Measurements from ENCODE around the gene DYSF. TPM values are rescaled to one million over a fixed set of nuclear protein-coding genes. Genes with fewer than 3 reads are reported as not detected.

DYSF gene
- total and polyA plus RNA-seq, 2 donors from 2014 or later: 11.3 to 19.8 TPM

GRCh38 chr2:71567625-71568024 lies 114.3 kb downstream of the DYSF start:
- Histone ChIP-seq H3K9me3 (ENCODE audit: control insufficient read depth in 2 of 3, insufficient read depth in 1 of 3, low read length in 3 of 3) (no peaks in the 10 kb centered on the region), H3K27me3 (ENCODE audit: control insufficient read depth, insufficient read depth, low read length) (no peaks in the 10 kb centered on the region), H3K4me1 (ENCODE audit: control insufficient read depth in 2 of 3, insufficient read depth in 2 of 3, low read depth in 1 of 3, low read length in 3 of 3) (no peaks in the 10 kb centered on the region), H3K4me3 (ENCODE audit: low read length in 3 of 3) (no peak overlapping the region), H3K9ac (ENCODE audit: low read length in 3 of 3) (no peak overlapping the region), H3K27ac (ENCODE audit: low read depth in 2 of 2, low read length in 2 of 2) (no peak overlapping the region), H3K36me3 (ENCODE audit: control insufficient read depth in 2 of 3, insufficient read depth in 3 of 3, low read length in 3 of 3) (peaks cover 0 to 8% (median 0%) of the 10 kb centered on the region in 3 donors)
- no peak for FAIRE-seq
- TF ChIP-seq, protein P1, sequence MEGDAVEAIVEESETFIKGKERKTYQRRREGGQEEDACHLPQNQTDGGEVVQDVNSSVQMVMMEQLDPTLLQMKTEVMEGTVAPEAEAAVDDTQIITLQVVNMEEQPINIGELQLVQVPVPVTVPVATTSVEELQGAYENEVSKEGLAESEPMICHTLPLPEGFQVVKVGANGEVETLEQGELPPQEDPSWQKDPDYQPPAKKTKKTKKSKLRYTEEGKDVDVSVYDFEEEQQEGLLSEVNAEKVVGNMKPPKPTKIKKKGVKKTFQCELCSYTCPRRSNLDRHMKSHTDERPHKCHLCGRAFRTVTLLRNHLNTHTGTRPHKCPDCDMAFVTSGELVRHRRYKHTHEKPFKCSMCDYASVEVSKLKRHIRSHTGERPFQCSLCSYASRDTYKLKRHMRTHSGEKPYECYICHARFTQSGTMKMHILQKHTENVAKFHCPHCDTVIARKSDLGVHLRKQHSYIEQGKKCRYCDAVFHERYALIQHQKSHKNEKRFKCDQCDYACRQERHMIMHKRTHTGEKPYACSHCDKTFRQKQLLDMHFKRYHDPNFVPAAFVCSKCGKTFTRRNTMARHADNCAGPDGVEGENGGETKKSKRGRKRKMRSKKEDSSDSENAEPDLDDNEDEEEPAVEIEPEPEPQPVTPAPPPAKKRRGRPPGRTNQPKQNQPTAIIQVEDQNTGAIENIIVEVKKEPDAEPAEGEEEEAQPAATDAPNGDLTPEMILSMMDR (IDR thresholded peaks at IDR 0.05; ENCODE audit: borderline replicate concordance, extremely low read depth, insufficient read depth): no peak
- intact Hi-C loops (cut with DNase I): no loop called here
- no peak for DNase-seq

DNA sequence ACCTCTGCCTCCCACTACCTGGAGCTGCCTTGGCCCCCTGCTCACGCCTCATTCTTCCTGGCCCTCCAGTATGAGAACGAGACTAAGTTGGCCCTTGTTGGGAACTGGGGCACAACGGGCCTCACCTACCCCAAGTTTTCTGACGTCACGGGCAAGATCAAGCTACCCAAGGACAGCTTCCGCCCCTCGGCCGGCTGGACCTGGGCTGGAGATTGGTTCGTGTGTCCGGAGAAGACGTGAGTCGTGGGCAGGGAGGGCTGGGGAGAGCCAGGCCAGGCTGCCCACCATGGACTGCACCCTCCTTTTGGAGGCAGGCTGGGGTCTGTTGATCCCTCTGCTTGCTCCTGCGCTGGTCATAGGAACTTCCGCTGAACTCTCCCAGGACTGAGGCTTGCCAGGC lies 114.7 kb downstream of the DYSF start:
- TF ChIP-seq, protein P1 (IDR thresholded peaks at IDR 0.05; ENCODE audit: borderline replicate concordance, extremely low read depth, insufficient read depth): no peak
- no peak overlapping the region for H3K9ac ChIP-seq (ENCODE audit: low read length in 3 of 3)
- peaks cover 0 to 8% (median 0%) of the 10 kb centered on the region in 3 donors for H3K36me3 ChIP-seq (ENCODE audit: control insufficient read depth in 2 of 3, insufficient read depth in 3 of 3, low read length in 3 of 3)
- H3K27ac ChIP-seq (ENCODE audit: low read depth in 2 of 2, low read length in 2 of 2): no peak overlapping the region
- no peaks in the 10 kb centered on the region for H3K9me3 ChIP-seq (ENCODE audit: control insufficient read depth in 2 of 3, insufficient read depth in 1 of 3, low read length in 3 of 3)
- no peaks in the 10 kb centered on the region for H3K4me1 ChIP-seq (ENCODE audit: control insufficient read depth in 2 of 3, insufficient read depth in 2 of 3, low read depth in 1 of 3, low read length in 3 of 3)
- FAIRE-seq (no peak), DNase-seq (no peak)
- H3K4me3 ChIP-seq (ENCODE audit: low read length in 3 of 3): no peak overlapping the region
- no peaks in the 10 kb centered on the region for H3K27me3 ChIP-seq (ENCODE audit: control insufficient read depth, insufficient read depth, low read length)
- intact Hi-C loops (cut with DNase I): no loop called here

- Histone ChIP-seq H3K9ac (ENCODE audit: low read length in 3 of 3) (no peak overlapping the region), H3K36me3 (ENCODE audit: control insufficient read depth in 2 of 3, insufficient read depth in 3 of 3, low read length in 3 of 3) (peaks cover 0 to 8% (median 0%) of the 10 kb centered on the region in 3 donors), H3K27me3 (ENCODE audit: control insufficient read depth, insufficient read depth, low read length) (no peaks in the 10 kb centered on the region), H3K9me3 (ENCODE audit: control insufficient read depth in 2 of 3, insufficient read depth in 1 of 3, low read length in 3 of 3) (no peaks in the 10 kb centered on the region), H3K4me3 (ENCODE audit: low read length in 3 of 3) (no peak overlapping the region), H3K27ac (ENCODE audit: low read depth in 2 of 2, low read length in 2 of 2) (no peak overlapping the region), H3K4me1 (ENCODE audit: control insufficient read depth in 2 of 3, insufficient read depth in 2 of 3, low read depth in 1 of 3, low read length in 3 of 3) (no peaks in the 10 kb centered on the region)
- TF ChIP-seq, protein P1 (IDR thresholded peaks at IDR 0.05; ENCODE audit: borderline replicate concordance, extremely low read depth, insufficient read depth): no peak
- no peak for DNase-seq
- intact Hi-C loops (cut with DNase I): no loop called here
- FAIRE-seq: no peak
These were observed 117.2 kb downstream of the DYSF start for GRCh38 chr2:71570511-71570910.

GRCh38 chr2:71570951-71571460 lies 117.6 kb downstream of the DYSF start:
- intact Hi-C loops (cut with DNase I): no loop called here
- Histone ChIP-seq H3K36me3 (ENCODE audit: control insufficient read depth in 2 of 3, insufficient read depth in 3 of 3, low read length in 3 of 3) (peaks cover 0 to 8% (median 0%) of the 10 kb centered on the region in 3 donors), H3K4me1 (ENCODE audit: control insufficient read depth in 2 of 3, insufficient read depth in 2 of 3, low read depth in 1 of 3, low read length in 3 of 3) (no peaks in the 10 kb centered on the region)

More at GRCh38 chr2:71570951-71571460, 117.6 kb downstream of the DYSF start:
- no peak overlapping the region for H3K27ac ChIP-seq (ENCODE audit: low read depth in 2 of 2, low read length in 2 of 2)
- H3K9me3 ChIP-seq (ENCODE audit: control insufficient read depth in 2 of 3, insufficient read depth in 1 of 3, low read length in 3 of 3): no peaks in the 10 kb centered on the region
- H3K4me3 ChIP-seq (ENCODE audit: low read length in 3 of 3): no peak overlapping the region
- no peaks in the 10 kb centered on the region for H3K27me3 ChIP-seq (ENCODE audit: control insufficient read depth, insufficient read depth, low read length)
- DNase-seq (no peak), FAIRE-seq (no peak)
- H3K9ac ChIP-seq (ENCODE audit: low read length in 3 of 3): no peak overlapping the region
- TF ChIP-seq, protein P1 (IDR thresholded peaks at IDR 0.05; ENCODE audit: borderline replicate concordance, extremely low read depth, insufficient read depth): no peak

Data from kidney (tissue), 14 donors.